WTC11 (cell line): Measurements from ENCODE around the gene NRF1. TPM values are rescaled to one million over a fixed set of nuclear protein-coding genes. Genes with fewer than 3 reads are reported as not detected.
A peak's percentile ranks its signal among the peaks of the same experiment; 100 is the strongest.

Experiments
- ATAC-seq: fragments of 200-7000 bp; cut with Tn5 transposase; 2 replicates; pipeline ENCODE4 v1.10.0; 2021; ENCODE audit warnings: mild to moderate bottlenecking, moderate library complexity
- CTCF ChIA-PET: fragments of 300-600 bp; sonication (Branson Sonifier 250); formaldehyde crosslinking; loops from one replicate; lab custom pipeline; 2021; ENCODE audit warnings: antibody characterized with exemption; lab: Charles Lee
- POLR2A ChIA-PET: fragments of 350-600 bp; sonication (Branson Sonifier 250); formaldehyde crosslinking; loops from one replicate; lab custom pipeline; 2021; ENCODE audit warnings: antibody characterized with exemption; lab: Charles Lee
- DNase-seq: peaks from one replicate; pipeline ENCODE4 v3.0.0; 2021; ENCODE audit warnings: low spot score
- H3K27ac Mint-ChIP-seq: 2 replicates; pipeline ENCODE4 v1.8.0; 2021; ENCODE audit warnings: mixed read lengths
- H3K27me3 Mint-ChIP-seq: 2 replicates; pipeline ENCODE4 v1.8.0; 2021; ENCODE audit warnings: low read depth, mild to moderate bottlenecking, moderate library complexity, mixed read lengths
- H3K36me3 Mint-ChIP-seq: 2 replicates; pipeline ENCODE4 v1.8.0; 2021; ENCODE audit warnings: mixed read lengths
- H3K4me1 Mint-ChIP-seq: 2 replicates; pipeline ENCODE4 v1.8.0; 2022; ENCODE audit warnings: mixed read lengths
- H3K4me3 Mint-ChIP-seq: 2 replicates; pipeline ENCODE4 v1.8.0; 2021; ENCODE audit warnings: mild to moderate bottlenecking, moderate library complexity, mixed read lengths
- H3K9me3 Mint-ChIP-seq: 2 replicates; pipeline ENCODE4 v1.8.0; 2021; ENCODE audit warnings: mixed read lengths
- AR ChIP-seq: fragments of 250-450 bp; sonication (Bioruptor Pico); IDR thresholded peaks from 2 replicates; pipeline ENCODE4 v1.9.0; 2021; ENCODE audit warnings: mild to moderate bottlenecking
- ATF3 ChIP-seq: sonication (generic); formaldehyde crosslinking; conservative IDR thresholded peaks from 2 replicates; pipeline ENCODE4 v1.8.1; 2022; ENCODE audit warnings: mild to moderate bottlenecking, missing genetic modification reagents
- CREB1 ChIP-seq: sonication (generic); formaldehyde crosslinking; IDR thresholded peaks from 2 replicates; pipeline ENCODE4 v1.8.0; 2023; ENCODE audit warnings: mild to moderate bottlenecking, missing genetic modification reagents
- E2F5 ChIP-seq: sonication (generic); formaldehyde crosslinking; IDR thresholded peaks from 2 replicates; pipeline ENCODE4 v1.8.1; 2022; ENCODE audit warnings: mild to moderate bottlenecking, moderate library complexity, missing genetic modification reagents
- ERG ChIP-seq: fragments of 250-450 bp; sonication (Bioruptor Pico); IDR thresholded peaks from 2 replicates; pipeline ENCODE4 v1.8.0; 2021; ENCODE audit warnings: mild to moderate bottlenecking
- FOXP1 ChIP-seq: sonication (generic); formaldehyde crosslinking; IDR thresholded peaks from 2 replicates; pipeline ENCODE4 v1.8.0; 2022; ENCODE audit warnings: missing genetic modification reagents, mild to moderate bottlenecking, moderate library complexity, borderline replicate concordance
- HMGXB4 ChIP-seq: sonication (generic); formaldehyde crosslinking; IDR thresholded peaks from 2 replicates; pipeline ENCODE4 v1.8.1; 2023; ENCODE audit warnings: mild to moderate bottlenecking, moderate library complexity, missing genetic modification reagents
- MAX ChIP-seq: sonication (generic); formaldehyde crosslinking; IDR thresholded peaks from 2 replicates; pipeline ENCODE4 v1.8.0; 2022; ENCODE audit warnings: mild to moderate bottlenecking, missing genetic modification reagents
- MYBL2 ChIP-seq: sonication (generic); formaldehyde crosslinking; IDR thresholded peaks from 2 replicates; pipeline ENCODE4 v1.8.1; 2023; ENCODE audit warnings: mild to moderate bottlenecking, moderate library complexity, missing genetic modification reagents
- NR1H2 ChIP-seq: sonication (generic); formaldehyde crosslinking; IDR thresholded peaks from 2 replicates; pipeline ENCODE4 v1.9.0; 2021; ENCODE audit warnings: mild to moderate bottlenecking, moderate library complexity, missing genetic modification reagents
- NR2C2 ChIP-seq: sonication (generic); formaldehyde crosslinking; IDR thresholded peaks from 2 replicates; pipeline ENCODE4 v1.8.0; 2022; ENCODE audit warnings: mild to moderate bottlenecking, missing genetic modification reagents
- OVOL2 ChIP-seq: fragments of 250-450 bp; sonication (Bioruptor Pico); IDR thresholded peaks from 2 replicates; pipeline ENCODE4 v1.9.0; 2021; ENCODE audit warnings: mild to moderate bottlenecking, borderline replicate concordance
- PRDM15 ChIP-seq: sonication (generic); formaldehyde crosslinking; IDR thresholded peaks from 2 replicates; pipeline ENCODE4 v1.8.0; 2022; ENCODE audit warnings: missing genetic modification reagents
- PREB ChIP-seq: sonication (generic); formaldehyde crosslinking; IDR thresholded peaks from 2 replicates; pipeline ENCODE4 v1.8.1; 2022; ENCODE audit warnings: mild to moderate bottlenecking, missing genetic modification reagents, moderate library complexity, borderline replicate concordance
- PRRX2 ChIP-seq: fragments of 250-450 bp; sonication (Bioruptor Pico); IDR thresholded peaks from 2 replicates; pipeline ENCODE4 v1.8.0; 2021; ENCODE audit warnings: mild to moderate bottlenecking
- SMAD3 ChIP-seq: sonication (generic); formaldehyde crosslinking; IDR thresholded peaks from 2 replicates; pipeline ENCODE4 v1.8.0; 2022; ENCODE audit warnings: missing genetic modification reagents, mild to moderate bottlenecking, borderline replicate concordance
- SOX15 ChIP-seq: fragments of 250-450 bp; sonication (Bioruptor Pico); IDR thresholded peaks from 2 replicates; pipeline ENCODE4 v1.9.0; 2021; ENCODE audit warnings: mild to moderate bottlenecking
- ZNF121 ChIP-seq: sonication (generic); formaldehyde crosslinking; IDR thresholded peaks from 2 replicates; pipeline ENCODE4 v1.8.0; 2023; ENCODE audit warnings: missing genetic modification reagents
- ZNF416 ChIP-seq: fragments of 250-450 bp; sonication (Bioruptor Pico); IDR thresholded peaks from 2 replicates; pipeline ENCODE4 v1.9.0; 2021; ENCODE audit warnings: mild to moderate bottlenecking, inconsistent platforms
- total RNA-seq: library from RNA; stranded (reverse); gene quantifications from 3 replicates; pipeline ENCODE4 v1.2.3, GENCODE V29; 2021

Gene NRF1
- total RNA-seq, 1 experiment from 2014 or later = 16.4 TPM

GRCh38 chr7:129609666-129610065 lies 1.9 kb upstream of the NRF1 start:
- Mint-ChIP-seq H3K27me3 (no peaks in the 10 kb centered on the region), H3K36me3 (peaks cover 17% of the 10 kb centered on the region), H3K4me3 (peak overlapping the region; percentile 94), H3K27ac (peak overlapping the region; percentile 35; the same call in 1 of the 2 replicates), H3K9me3 (no peaks in the 10 kb centered on the region), H3K4me1 (peaks cover 21% of the 10 kb centered on the region)
- ATAC-seq = no peak
- POLR2A ChIA-PET = no interaction called here
- no peak for TF ChIP-seq MYBL2 (CRISPR knock-in tag)
- TF ChIP-seq AR (CRISPR knock-in tag) = no peak
- no peak for TF ChIP-seq ZNF416 (CRISPR knock-in tag)
- TF ChIP-seq MAX (CRISPR knock-in tag) = no peak
- TF ChIP-seq SMAD3 (CRISPR knock-in tag) = no peak
- no peak for TF ChIP-seq NR2C2 (CRISPR knock-in tag)
- TF ChIP-seq NR1H2 (CRISPR knock-in tag) = no peak
- TF ChIP-seq PRDM15 (CRISPR knock-in tag) = no peak
- no peak for TF ChIP-seq OVOL2 (CRISPR knock-in tag)
- no peak for TF ChIP-seq PRRX2 (CRISPR knock-in tag)
- TF ChIP-seq CREB1 = no peak
- TF ChIP-seq ZNF121 (CRISPR knock-in tag) = no peak
- no peak for TF ChIP-seq HMGXB4 (CRISPR knock-in tag)
- TF ChIP-seq E2F5 = no peak
- no peak for TF ChIP-seq SOX15 (CRISPR knock-in tag)
- no peak for TF ChIP-seq ERG (CRISPR knock-in tag)
- no peak for TF ChIP-seq ATF3 (CRISPR knock-in tag)
- TF ChIP-seq FOXP1 (CRISPR knock-in tag) = no peak
- no peak for TF ChIP-seq PREB (CRISPR knock-in tag)
- TF ChIP-seq, all 79 proteins: peak for 0
- CTCF ChIA-PET = no interaction called here
- no peak for DNase-seq
